B cell (primary cell): ENCODE data around the gene MCOLN1. TPM values are rescaled to one million over a fixed set of nuclear protein-coding genes. Genes with fewer than 3 reads are reported as not detected.

Experiments used
- ATAC-seq: fragments of 200-7000 bp; cut with Tn5 transposase; one replicate; pipeline ENCODE4 v1.10.0; 2021; ENCODE audit warnings: low read depth, mild to moderate bottlenecking, moderate number of reproducible peaks, moderate library complexity
- CTCF ChIA-PET: fragments of 350-600 bp; sonication (Branson Sonifier 250); formaldehyde crosslinking; loops from one replicate; lab custom pipeline; 2021; ENCODE audit warnings: antibody characterized with exemption, inconsistent platforms; lab: Charles Lee
- POLR2A ChIA-PET: fragments of 350-600 bp; sonication (Branson Sonifier 250); formaldehyde crosslinking; loops from one replicate; lab custom pipeline; 2021; ENCODE audit warnings: antibody characterized with exemption; lab: Charles Lee
- DNase-seq: peaks from one replicate; pipeline ENCODE4 v3.0.0; 2013
- H2AFZ ChIP-seq: 2 replicates; pipeline ENCODE4 v1.6.1; 2012; ENCODE audit warnings: mild to moderate bottlenecking, low read depth, low read length; ENCODE audit not compliant: insufficient read depth, poor library complexity, severe bottlenecking
- H3K27ac ChIP-seq, 2 donors: 1 replicate in 1 of 2; 2 replicates in 1 of 2; pipeline ENCODE4 v1.5.1; 2012 to 2013; ENCODE audit warnings: low read length in 2 of 2, mild to moderate bottlenecking in 2 of 2, moderate library complexity in 1 of 2
- H3K27me3 ChIP-seq, 4 experiments: fragments of 200-600 bp in 1 of 4; sonication (generic) in 1 of 4; replicated peaks in 1 of 4; 1 replicate in 2 of 4; 2 replicates in 2 of 4; pipeline versions ENCODE4 v1.6.1 to v1.7.0; 2013 to 2016; ENCODE audit warnings: low read length in 3 of 4, mild to moderate bottlenecking in 2 of 4, mixed read lengths in 1 of 4, moderate library complexity in 1 of 4; ENCODE audit not compliant: insufficient read depth in 4 of 4, control insufficient read depth in 3 of 4; ENCODE audit errors: control extremely low read depth in 1 of 4
- H3K36me3 ChIP-seq, 2 experiments: replicated peaks in 1 of 2; 1 replicate in 1 of 2; 2 replicates in 1 of 2; pipeline versions ENCODE4 v1.6.1 to v1.7.1; 2013; ENCODE audit warnings: low read length in 1 of 2; ENCODE audit not compliant: insufficient read depth in 2 of 2, control insufficient read depth in 1 of 2; ENCODE audit errors: control extremely low read depth in 1 of 2, extremely low read depth in 1 of 2
- H3K4me1 ChIP-seq, 2 donors: fragments of 200-600 bp in 1 of 2; sonication (generic) in 1 of 2; 1 replicate in 1 of 2; 2 replicates in 1 of 2; pipeline versions ENCODE4 v1.5.1 to v1.6.1; 2013 to 2017; ENCODE audit warnings: low read length in 2 of 2; ENCODE audit not compliant: control insufficient read depth in 2 of 2, insufficient read depth in 2 of 2
- H3K4me2 ChIP-seq: replicated peaks from 2 replicates; pipeline ENCODE3; 2012; ENCODE audit warnings: mild to moderate bottlenecking, low read depth, low read length; ENCODE audit not compliant: poor library complexity, severe bottlenecking
- H3K4me3 ChIP-seq, 5 experiments: fragments of 200-600 bp in 1 of 5; sonication (generic) in 1 of 5; 1 replicate in 3 of 5; 2 replicates in 2 of 5; pipeline versions ENCODE4 v1.5.1 to v1.7.0; 2011 to 2016; ENCODE audit warnings: low read length in 4 of 5, mild to moderate bottlenecking in 4 of 5, low read depth in 2 of 5, control low read depth in 1 of 5, moderate library complexity in 1 of 5; ENCODE audit not compliant: insufficient read depth in 1 of 5; ENCODE audit errors: control extremely low read depth in 1 of 5, extremely low read depth in 1 of 5
- H3K79me2 ChIP-seq: fragments of 200-600 bp; sonication (generic); one replicate; pipeline ENCODE4 v1.6.0; 2016; ENCODE audit warnings: low read length; ENCODE audit not compliant: control insufficient read depth, insufficient read depth
- H3K9ac ChIP-seq: fragments of 200-600 bp; sonication (generic); 2 replicates; pipeline ENCODE4 v1.6.1; 2017; ENCODE audit warnings: mild to moderate bottlenecking, low read length, moderate library complexity
- H3K9me3 ChIP-seq, 3 donors: one replicate each; pipeline versions ENCODE4 v1.6.1 to v1.7.1; 2013; ENCODE audit warnings: low read length in 2 of 3; ENCODE audit not compliant: control insufficient read depth in 2 of 3, insufficient read depth in 1 of 3; ENCODE audit errors: control extremely low read depth in 1 of 3
- H4K20me1 ChIP-seq: 2 replicates; pipeline ENCODE4 v1.6.0; 2012; ENCODE audit warnings: mild to moderate bottlenecking, low read length; ENCODE audit not compliant: insufficient read depth, control insufficient read depth, poor library complexity, severe bottlenecking
- H3K27ac Mint-ChIP-seq: one replicate; pipeline ENCODE4 v1.8.0; 2021; ENCODE audit warnings: mixed read lengths
- H3K27me3 Mint-ChIP-seq: one replicate; pipeline ENCODE4 v1.8.0; 2021; ENCODE audit warnings: mixed read lengths
- H3K4me1 Mint-ChIP-seq: one replicate; pipeline ENCODE4 v1.8.0; 2021; ENCODE audit warnings: mixed read lengths
- H3K4me3 Mint-ChIP-seq: one replicate; pipeline ENCODE4 v1.8.0; 2021; ENCODE audit warnings: mixed read lengths
- H3K9me3 Mint-ChIP-seq: one replicate; pipeline ENCODE4 v1.8.0; 2022; ENCODE audit warnings: mixed read lengths; ENCODE audit not compliant: insufficient read depth
- EZH2 ChIP-seq: IDR thresholded peaks from 2 replicates; pipeline ENCODE4 v1.6.1; 2012; ENCODE audit warnings: borderline replicate concordance, low read depth, mild to moderate bottlenecking, moderate library complexity, low read length; ENCODE audit not compliant: insufficient read depth, poor library complexity, severe bottlenecking
- WGBS: methylation state at CpG from one replicate; pipeline ENCODE4 v1.1.5; 2013; ENCODE audit warnings: missing lambda C conversion rate; ENCODE audit not compliant: insufficient coverage; 5-methylcytosine and 5-hydroxymethylcytosine counted together
- intact Hi-C: fragments of 100-400 bp; cut with micrococcal nuclease; formaldehyde crosslinking; loops from one replicate; pipeline ENCODE4 v1.10.0; 2022
- polyA plus RNA-seq: library from polyadenylated mRNA; depleted of rRNA; stranded (reverse); fragments of >200 nt; gene quantifications from 2 replicates; pipeline ENCODE4 v1.2.3, GENCODE V29; 2012
- total RNA-seq, 2 donors: library from RNA; stranded (reverse); fragments of 120-200 nt in 1 of 2; gene quantifications; 1 replicate in 1 of 2; 2 replicates in 1 of 2; pipeline versions ENCODE4 v1.2.3 to v1.2.4, GENCODE V29; 2013 to 2022
- TF ChIP-seq, protein P1 (sequence below): fragments of 200-600 bp; IDR thresholded peaks from one replicate; pipeline ENCODE4 v1.8.0; 2022; ENCODE audit warnings: antibody characterized with exemption, mild to moderate bottlenecking

MCOLN1 gene
- total and polyA plus RNA-seq, 2 donors (not counting 1 experiment from before 2014, with no cell fraction given): 12.5 to 19.0 TPM

DNA sequence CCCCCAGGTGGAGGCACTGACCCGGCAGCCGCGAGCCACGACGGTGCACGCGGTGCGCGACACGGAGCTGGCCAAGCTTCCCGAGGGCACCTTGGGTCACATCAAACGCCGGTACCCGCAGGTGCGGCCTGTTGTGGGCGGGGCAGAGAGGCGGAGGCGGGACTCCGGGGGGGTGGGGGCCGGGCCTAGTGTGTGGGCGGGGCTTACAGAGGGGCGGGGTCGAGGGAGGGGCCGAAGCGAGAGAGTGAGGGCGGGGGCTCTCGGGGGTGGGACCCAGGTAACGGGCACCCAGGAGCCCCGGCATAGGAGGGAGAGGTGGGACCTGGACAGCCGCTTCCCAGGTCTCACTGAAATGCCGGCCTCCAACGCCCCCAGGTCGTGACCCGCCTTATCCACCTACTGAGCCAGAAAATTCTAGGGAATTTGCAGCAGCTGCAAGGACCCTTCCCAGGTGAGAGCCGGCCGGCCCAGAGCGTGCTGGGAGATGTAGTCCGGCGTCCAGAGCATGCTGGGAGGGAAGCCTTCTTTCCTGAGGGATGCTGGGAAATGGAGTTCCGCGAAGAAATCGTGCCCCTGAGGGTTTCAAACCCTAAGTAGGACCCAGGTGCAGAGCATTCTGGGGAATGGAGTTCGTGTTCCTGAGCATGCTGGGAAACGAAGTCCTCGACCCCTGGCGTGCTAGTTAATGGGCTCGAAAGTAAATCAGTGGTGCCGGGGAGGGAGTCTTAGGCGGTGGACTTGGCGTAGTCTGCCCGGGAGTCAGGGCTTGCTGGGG, 28.8 kb downstream of the MCOLN1 start:
- CTCF ChIA-PET: interaction anchor here (1.7 to 2.1 kb wide), 2 partner anchors 17 kb away, joined by 6 to 7 read pairs; no protein-coding TSS in a partner anchor
- peak; percentile 37 for DNase-seq
- no peaks in the 10 kb centered on the region for H4K20me1 ChIP-seq
- Mint-ChIP-seq H3K27ac (peak overlapping the region; percentile 15), H3K9me3 (no peaks in the 10 kb centered on the region), H3K4me1 (peaks cover 3% of the 10 kb centered on the region), H3K27me3 (no peaks in the 10 kb centered on the region), H3K4me3 (no peak overlapping the region)
- 78% methylated on average over 37 of the region's 51 CpGs for WGBS
- no peaks in the 10 kb centered on the region for H3K27me3 ChIP-seq
- TF ChIP-seq, protein P1, sequence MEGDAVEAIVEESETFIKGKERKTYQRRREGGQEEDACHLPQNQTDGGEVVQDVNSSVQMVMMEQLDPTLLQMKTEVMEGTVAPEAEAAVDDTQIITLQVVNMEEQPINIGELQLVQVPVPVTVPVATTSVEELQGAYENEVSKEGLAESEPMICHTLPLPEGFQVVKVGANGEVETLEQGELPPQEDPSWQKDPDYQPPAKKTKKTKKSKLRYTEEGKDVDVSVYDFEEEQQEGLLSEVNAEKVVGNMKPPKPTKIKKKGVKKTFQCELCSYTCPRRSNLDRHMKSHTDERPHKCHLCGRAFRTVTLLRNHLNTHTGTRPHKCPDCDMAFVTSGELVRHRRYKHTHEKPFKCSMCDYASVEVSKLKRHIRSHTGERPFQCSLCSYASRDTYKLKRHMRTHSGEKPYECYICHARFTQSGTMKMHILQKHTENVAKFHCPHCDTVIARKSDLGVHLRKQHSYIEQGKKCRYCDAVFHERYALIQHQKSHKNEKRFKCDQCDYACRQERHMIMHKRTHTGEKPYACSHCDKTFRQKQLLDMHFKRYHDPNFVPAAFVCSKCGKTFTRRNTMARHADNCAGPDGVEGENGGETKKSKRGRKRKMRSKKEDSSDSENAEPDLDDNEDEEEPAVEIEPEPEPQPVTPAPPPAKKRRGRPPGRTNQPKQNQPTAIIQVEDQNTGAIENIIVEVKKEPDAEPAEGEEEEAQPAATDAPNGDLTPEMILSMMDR: no peak
- no peak for TF ChIP-seq EZH2
- peak; percentile 81 for ATAC-seq
- H3K79me2 ChIP-seq: no peaks in the 10 kb centered on the region
- peaks cover 0 to under 1% of the 10 kb centered on the region in 2 donors for H3K4me1 ChIP-seq
- H3K36me3 ChIP-seq: peaks cover 0 to 41% of the 10 kb centered on the region in 2 experiments
- POLR2A ChIA-PET: no interaction called here
- no peak overlapping the region for H2AFZ ChIP-seq
- H3K9ac ChIP-seq: no peak overlapping the region
- H3K4me2 ChIP-seq: peak overlapping the region; percentile 22
- no peak overlapping the region for H3K27ac ChIP-seq
- no peak overlapping the region for H3K4me3 ChIP-seq
- peaks cover 0 to 12% (median 0%) of the 10 kb centered on the region in 3 donors for H3K9me3 ChIP-seq
- intact Hi-C loops: loop anchor here (1.0 kb wide), 1 partner anchor 16 kb away; the partner anchor contains the start of gene PNPLA6

DNA sequence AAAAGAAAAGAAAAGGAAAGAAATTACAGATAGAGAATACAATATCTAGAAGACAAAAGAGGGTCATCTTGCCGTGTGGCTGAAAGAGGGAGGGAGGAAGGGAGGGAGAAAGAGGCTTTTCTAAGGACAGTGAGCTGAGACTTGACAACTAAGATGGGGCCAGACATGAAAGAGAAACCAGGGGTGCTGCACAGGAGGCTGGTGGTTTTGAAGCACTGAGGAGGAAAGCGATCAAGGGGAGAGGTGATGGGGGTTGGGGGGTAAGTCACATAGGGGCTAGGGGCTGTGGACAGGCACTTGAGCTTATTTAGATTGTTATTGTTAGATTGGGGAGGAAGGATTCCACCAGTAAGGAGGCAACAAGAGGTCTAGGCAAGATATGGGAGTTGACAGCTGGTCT, 30.4 kb downstream of the MCOLN1 start:
- no peaks in the 10 kb centered on the region for H4K20me1 ChIP-seq
- 0% methylated on average over 1 of the region's 2 CpGs for WGBS
- Mint-ChIP-seq H3K27ac (no peak overlapping the region), H3K27me3 (no peaks in the 10 kb centered on the region), H3K9me3 (no peaks in the 10 kb centered on the region), H3K4me1 (peaks cover 3% of the 10 kb centered on the region), H3K4me3 (no peak overlapping the region)
- POLR2A ChIA-PET: interaction anchor here (0.7 kb wide), 1 partner anchor 11 kb away, joined by 3 read pairs; no protein-coding TSS in a partner anchor
- CTCF ChIA-PET: interaction anchor here (2.1 kb wide), 1 partner anchor 15 kb away, joined by 7 read pairs; no protein-coding TSS in a partner anchor
- peaks cover 0 to 12% (median 0%) of the 10 kb centered on the region in 3 donors for H3K9me3 ChIP-seq
- no peak for DNase-seq
- no peaks in the 10 kb centered on the region for H3K27me3 ChIP-seq
- no peak for ATAC-seq
- no peaks in the 10 kb centered on the region for H3K79me2 ChIP-seq
- peaks cover 0 to 54% of the 10 kb centered on the region in 2 experiments for H3K36me3 ChIP-seq
- no peak for TF ChIP-seq EZH2
- TF ChIP-seq, protein P1: no peak
- H3K4me1 ChIP-seq: no peaks in the 10 kb centered on the region
- H2AFZ ChIP-seq: no peak overlapping the region
- no peak overlapping the region for H3K4me3 ChIP-seq
- H3K27ac ChIP-seq: no peak overlapping the region
- intact Hi-C loops: no loop called here
- H3K4me2 ChIP-seq: no peak overlapping the region
- no peak overlapping the region for H3K9ac ChIP-seq
